GM12878 (cell line): Measurements from ENCODE around the gene NDUFC2.

Source experiments
- CTCF ChIP-seq, 3 experiments: IDR thresholded peaks in 2 of 3; conservative IDR thresholded peaks in 1 of 3; 2 replicates each; pipeline ENCODE4 v1.5.1; 2011; ENCODE audit warnings: low read depth in 3 of 3, low read length in 3 of 3, mild to moderate bottlenecking in 3 of 3, control low read depth in 2 of 3, moderate library complexity in 2 of 3, inconsistent platforms in 1 of 3, mixed read lengths in 1 of 3; ENCODE audit not compliant: control insufficient read depth in 2 of 3, insufficient read depth in 1 of 3; ENCODE audit errors: extremely low read depth in 1 of 3
- ESRRA ChIP-seq: IDR thresholded peaks from 2 replicates; pipeline ENCODE4 v1.6.1; 2012; ENCODE audit warnings: mild to moderate bottlenecking, low read length, improper control_type of control experiment
- ETV6 ChIP-seq, 2 experiments: fragments of 450-650 bp in 1 of 2; IDR thresholded peaks in 1 of 2; conservative IDR thresholded peaks in 1 of 2; 2 replicates each; pipeline ENCODE4 v1.6.1; 2014; ENCODE audit warnings: antibody characterized with exemption in 1 of 2, borderline replicate concordance in 1 of 2, low read depth in 1 of 2, mild to moderate bottlenecking in 1 of 2, moderate library complexity in 1 of 2
- FOS ChIP-seq: IDR thresholded peaks from 3 replicates; pipeline ENCODE4 v1.6.1; 2011; ENCODE audit warnings: borderline replicate concordance; ENCODE audit not compliant: insufficient read length; ENCODE audit errors: extremely low read depth
- MAX ChIP-seq: IDR thresholded peaks from 2 replicates; pipeline ENCODE4 v1.6.1; 2012; ENCODE audit warnings: low read depth, low read length, improper control_type of control experiment
- NR2C1 ChIP-seq: fragments of 450-650 bp; IDR thresholded peaks from 2 replicates; pipeline ENCODE4 v1.6.1; 2017; ENCODE audit warnings: antibody characterized with exemption, mild to moderate bottlenecking, moderate library complexity
- POLR2A ChIP-seq: IDR thresholded peaks from 2 replicates; pipeline ENCODE4 v1.6.1; 2011; ENCODE audit warnings: low read depth, mild to moderate bottlenecking, low read length
- RBBP5 ChIP-seq: fragments of 200-600 bp; sonication (generic); conservative IDR thresholded peaks from 2 replicates; pipeline ENCODE4 v1.6.1; 2016
- SREBF2 ChIP-seq: IDR thresholded peaks from 2 replicates; pipeline ENCODE4 v1.6.1; 2012; ENCODE audit warnings: mild to moderate bottlenecking, low read length

GRCh38 chr11:78037056-78037455 lies 42.6 kb downstream of the NDUFC2 start:
- TF ChIP-seq NR2C1 (no peak), POLR2A (no peak), ETV6 (conservative IDR thresholded peaks at IDR 0.05 in 1 of 2, IDR thresholded peaks at IDR 0.05 in 1 of 2; ENCODE audit: borderline replicate concordance in 1 of 2, low read depth in 1 of 2) (no peak), SREBF2 (no peak), CTCF (IDR thresholded peaks at IDR 0.05 in 2 of 3, conservative IDR thresholded peaks at IDR 0.05 in 1 of 3; ENCODE audit: control insufficient read depth in 2 of 3, extremely low read depth in 1 of 3, insufficient read depth in 1 of 3, low read depth in 3 of 3, low read length in 3 of 3) (no peak), ESRRA (no peak), MAX (no peak), FOS (no peak), RBBP5 (no peak)
